Activated CD4-positive, alpha-beta T cell treated with anti-CD3 and anti-CD28 coated beads for 4 hours (primary cell): ENCODE results near the gene SMIM33.
"Not testable (repeated sequence)": the region's sequence is repeated elsewhere in the genome, so short reads cannot be mapped to it uniquely, and the experiment has no call there.

Experiments used
- DNase-seq, 2 donors: peaks; one replicate each; pipeline ENCODE4 v3.0.0-alpha.2; 2020

The SMIM33 gene

GRCh38 chr5:139486201-139486600, 15.4 kb downstream of the SMIM33 start:
- no peak for DNase-seq

- DNase-seq: no peak
Observed at GRCh38 chr5:139488260-139488659, 17.5 kb downstream of the SMIM33 start.

- DNase-seq: no peak
Observed at GRCh38 chr5:139492700-139493192, 21.9 kb downstream of the SMIM33 start.

- DNase-seq: no peak
Observed at GRCh38 chr5:139494256-139494655, 23.5 kb downstream of the SMIM33 start.

GRCh38 chr5:139494832-139495231, 24.0 kb downstream of the SMIM33 start:
- DNase-seq: no peak

GRCh38 chr5:139495638-139496435, 25.0 kb downstream of the SMIM33 start:
- DNase-seq: no peak

- no peak for DNase-seq
Observed at GRCh38 chr5:139501381-139501780, 30.6 kb downstream of the SMIM33 start.

GRCh38 chr5:139503036-139503817, 32.4 kb downstream of the SMIM33 start:
- not testable (repeated sequence) for DNase-seq

- DNase-seq: not testable (repeated sequence)
Observed at GRCh38 chr5:139503879-139504278, 33.1 kb downstream of the SMIM33 start.

GRCh38 chr5:139504722-139505121, 33.9 kb downstream of the SMIM33 start:
- DNase-seq: not testable (repeated sequence)

- no peak for DNase-seq
Observed at GRCh38 chr5:139512786-139513390, 42.1 kb downstream of the SMIM33 start.

GRCh38 chr5:139513434-139513833, 42.6 kb downstream of the SMIM33 start:
- peak; percentile 79 to 83 for DNase-seq

GRCh38 chr5:139513852-139514485, 43.2 kb downstream of the SMIM33 start:
- DNase-seq: no peak

- no peak for DNase-seq
Observed at GRCh38 chr5:139514486-139514856, 43.7 kb downstream of the SMIM33 start.

- peak; percentile 85 to 86 for DNase-seq
Observed at GRCh38 chr5:139517683-139518564, 47.1 kb downstream of the SMIM33 start.
